WERI-Rb-1 (cell line): ENCODE results near the gene KLHL15.

Source experiments
- DNase-seq: peaks from one replicate; pipeline ENCODE4 v3.0.0-alpha.2; 2020
- H3K27ac ChIP-seq: fragments of 250-450 bp; sonication (Bioruptor Pico); 2 replicates; pipeline ENCODE4 v1.5.1; 2020; ENCODE audit warnings: mild to moderate bottlenecking, moderate library complexity
- H3K27me3 ChIP-seq: fragments of 250-450 bp; sonication (Bioruptor Pico); 2 replicates; pipeline ENCODE4 v1.5.1; 2021; ENCODE audit warnings: mild to moderate bottlenecking, low read depth, moderate library complexity; ENCODE audit not compliant: insufficient read depth, severe bottlenecking
- H3K36me3 ChIP-seq: fragments of 250-450 bp; sonication (Bioruptor Pico); 2 replicates; pipeline ENCODE4 v1.5.1; 2020; ENCODE audit warnings: mild to moderate bottlenecking, moderate library complexity
- H3K4me3 ChIP-seq: 2 replicates; pipeline ENCODE4 v1.5.1; 2011; ENCODE audit warnings: low read depth, mild to moderate bottlenecking, control low read depth, low read length
- H3K9me3 ChIP-seq: fragments of 250-450 bp; sonication (Bioruptor Pico); 2 replicates; pipeline ENCODE4 v1.5.1; 2021; ENCODE audit warnings: mild to moderate bottlenecking, moderate library complexity; ENCODE audit not compliant: severe bottlenecking
- TF ChIP-seq, protein P1 (sequence below): IDR thresholded peaks from 2 replicates; pipeline ENCODE4 v1.5.1; 2011; ENCODE audit warnings: low read depth, mild to moderate bottlenecking, control low read depth, inconsistent platforms, low read length

The KLHL15 gene

DNA sequence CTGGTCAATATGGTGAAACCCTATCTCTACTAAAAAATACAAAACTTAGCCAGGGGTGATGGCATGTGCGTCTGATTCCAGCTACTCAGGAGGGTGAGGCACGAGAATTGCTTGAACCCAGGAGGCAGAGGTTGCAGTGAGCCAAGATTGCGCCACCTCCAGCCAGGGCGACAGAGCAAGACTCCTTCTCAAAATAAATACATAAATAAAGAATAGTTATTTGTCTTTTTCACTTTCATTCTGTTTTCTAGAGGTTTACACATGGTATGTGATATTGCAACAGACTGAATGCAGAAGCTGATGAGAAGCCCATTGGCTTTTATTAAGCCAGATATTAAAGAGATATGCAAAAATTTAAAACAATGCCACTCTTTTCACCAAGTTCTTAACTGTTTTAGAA, 8.2 kb downstream of the KLHL15 start:
- Histone ChIP-seq H3K36me3 (peaks cover 15% of the 10 kb centered on the region), H3K27me3 (peaks cover 27% of the 10 kb centered on the region), H3K27ac (no peak overlapping the region), H3K9me3 (peaks cover 4% of the 10 kb centered on the region), H3K4me3 (no peak overlapping the region)
- TF ChIP-seq, protein P1, sequence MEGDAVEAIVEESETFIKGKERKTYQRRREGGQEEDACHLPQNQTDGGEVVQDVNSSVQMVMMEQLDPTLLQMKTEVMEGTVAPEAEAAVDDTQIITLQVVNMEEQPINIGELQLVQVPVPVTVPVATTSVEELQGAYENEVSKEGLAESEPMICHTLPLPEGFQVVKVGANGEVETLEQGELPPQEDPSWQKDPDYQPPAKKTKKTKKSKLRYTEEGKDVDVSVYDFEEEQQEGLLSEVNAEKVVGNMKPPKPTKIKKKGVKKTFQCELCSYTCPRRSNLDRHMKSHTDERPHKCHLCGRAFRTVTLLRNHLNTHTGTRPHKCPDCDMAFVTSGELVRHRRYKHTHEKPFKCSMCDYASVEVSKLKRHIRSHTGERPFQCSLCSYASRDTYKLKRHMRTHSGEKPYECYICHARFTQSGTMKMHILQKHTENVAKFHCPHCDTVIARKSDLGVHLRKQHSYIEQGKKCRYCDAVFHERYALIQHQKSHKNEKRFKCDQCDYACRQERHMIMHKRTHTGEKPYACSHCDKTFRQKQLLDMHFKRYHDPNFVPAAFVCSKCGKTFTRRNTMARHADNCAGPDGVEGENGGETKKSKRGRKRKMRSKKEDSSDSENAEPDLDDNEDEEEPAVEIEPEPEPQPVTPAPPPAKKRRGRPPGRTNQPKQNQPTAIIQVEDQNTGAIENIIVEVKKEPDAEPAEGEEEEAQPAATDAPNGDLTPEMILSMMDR = no peak
- no peak for DNase-seq

DNA sequence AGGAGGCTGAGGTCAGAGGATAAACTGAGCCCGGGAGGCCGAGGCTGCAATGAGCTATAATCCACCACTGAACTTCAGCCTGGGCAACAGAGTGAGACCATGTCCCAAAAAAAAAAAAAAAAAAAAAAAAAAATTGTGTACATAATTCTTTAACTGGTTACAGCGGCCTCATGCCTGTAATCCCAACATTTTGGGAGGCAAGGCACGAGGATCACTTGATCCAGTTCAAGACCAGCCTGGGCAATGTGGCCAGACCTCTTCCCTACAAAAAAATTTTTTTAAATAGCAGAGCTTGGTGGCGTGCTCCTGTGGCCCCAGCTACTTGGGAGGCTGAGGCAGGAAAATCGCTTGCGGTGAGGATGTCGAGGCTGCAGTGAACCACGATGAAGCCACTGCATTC, 9.3 kb downstream of the KLHL15 start:
- H3K4me3 ChIP-seq = no peak overlapping the region
- H3K36me3 ChIP-seq = peaks cover 12% of the 10 kb centered on the region
- TF ChIP-seq, protein P1 = no peak
- H3K9me3 ChIP-seq = no peaks in the 10 kb centered on the region
- no peak overlapping the region for H3K27ac ChIP-seq
- H3K27me3 ChIP-seq = peaks cover 26% of the 10 kb centered on the region
- no peak for DNase-seq

DNA sequence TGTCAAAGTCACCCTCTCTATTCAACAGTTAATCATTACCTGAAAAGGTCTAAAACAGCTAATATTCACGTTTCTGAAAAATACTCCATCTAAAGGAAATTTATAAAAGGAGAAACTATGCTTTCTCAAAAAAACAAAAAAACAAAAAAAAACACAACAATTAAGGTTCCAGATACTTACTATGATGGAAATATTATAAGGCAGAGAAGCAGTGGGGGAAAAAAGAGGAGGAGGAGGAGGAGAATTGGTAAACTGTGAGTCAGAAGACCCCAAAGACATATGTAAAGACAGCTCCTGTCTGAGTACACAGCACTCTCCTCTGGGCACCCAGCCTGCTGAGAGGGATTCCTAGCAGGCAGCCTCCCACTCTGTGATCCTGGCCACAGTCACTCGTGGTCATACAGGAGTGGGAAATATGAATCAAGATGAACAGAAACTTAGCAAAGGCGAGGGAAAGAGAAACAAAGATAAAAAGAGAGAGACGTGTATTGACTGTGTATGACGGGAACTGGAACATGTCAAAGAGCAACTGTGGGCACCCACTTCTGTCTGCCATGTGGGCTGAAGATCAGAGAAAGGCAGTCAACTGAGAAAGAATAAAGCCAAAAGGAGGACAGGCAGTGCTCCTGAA, 12.5 kb downstream of the KLHL15 start:
- Histone ChIP-seq H3K9me3 (no peaks in the 10 kb centered on the region), H3K36me3 (peaks cover 9% of the 10 kb centered on the region; the same call in 1 of the 2 replicates), H3K27me3 (peaks cover 18% of the 10 kb centered on the region), H3K4me3 (no peak overlapping the region), H3K27ac (no peak overlapping the region)
- no peak for DNase-seq
- TF ChIP-seq, protein P1 = no peak

- no peak overlapping the region for H3K27ac ChIP-seq
- TF ChIP-seq, protein P1 = no peak
- no peak for DNase-seq
- H3K36me3 ChIP-seq = peaks cover 9% of the 10 kb centered on the region; the same call in 1 of the 2 replicates
- peaks cover 6% of the 10 kb centered on the region for H3K27me3 ChIP-seq
- H3K4me3 ChIP-seq = no peak overlapping the region
- no peaks in the 10 kb centered on the region for H3K9me3 ChIP-seq
These were observed 14.7 kb downstream of the KLHL15 start for GRCh38 chrX:24012266-24012665.

GRCh38 chrX:24005867-24006266, 21.1 kb downstream of the KLHL15 start:
- TF ChIP-seq, protein P1 = no peak
- H3K27ac ChIP-seq = no peak overlapping the region
- H3K9me3 ChIP-seq = no peaks in the 10 kb centered on the region
- DNase-seq = no peak
- peaks cover 23% of the 10 kb centered on the region for H3K36me3 ChIP-seq
- peaks cover 2% of the 10 kb centered on the region for H3K27me3 ChIP-seq
- no peak overlapping the region for H3K4me3 ChIP-seq

DNA sequence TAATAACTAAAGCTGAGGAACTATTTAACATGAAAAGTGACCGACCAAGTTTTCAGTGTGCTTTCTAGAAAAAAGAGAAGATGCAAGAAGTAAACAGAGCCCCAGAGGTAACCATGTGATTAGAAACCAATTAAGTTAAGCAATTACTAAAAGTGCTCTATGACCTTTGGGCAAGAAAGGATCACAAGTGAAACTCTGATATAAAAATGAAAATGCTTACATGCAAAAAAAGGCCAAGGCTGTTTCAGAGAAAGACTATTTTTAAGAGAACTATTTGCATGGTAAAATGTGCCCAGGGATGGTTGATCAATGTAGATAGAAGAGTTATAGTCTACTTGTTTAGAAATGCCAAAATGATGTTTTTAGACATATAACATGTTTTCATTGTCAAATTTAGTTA, 22.0 kb downstream of the KLHL15 start:
- peaks cover 27% of the 10 kb centered on the region for H3K36me3 ChIP-seq
- DNase-seq = no peak
- no peak overlapping the region for H3K27ac ChIP-seq
- TF ChIP-seq, protein P1 = no peak
- H3K9me3 ChIP-seq = no peaks in the 10 kb centered on the region
- H3K27me3 ChIP-seq = peaks cover 2% of the 10 kb centered on the region
- H3K4me3 ChIP-seq = no peak overlapping the region
